Retinal pigment epithelial cell (primary cell): ENCODE results near the gene PLXNA2.

Experiments
- DNase-seq: peaks from one replicate; pipeline ENCODE4 v3.0.0-alpha.2; 2010; ENCODE audit warnings: low read depth
- H3K4me3 ChIP-seq: 2 replicates; pipeline ENCODE4 v1.5.1; 2011; ENCODE audit warnings: mild to moderate bottlenecking, low read length, control low read depth, moderate library complexity
- TF ChIP-seq, protein P1 (sequence below): conservative IDR thresholded peaks from 2 replicates; pipeline ENCODE4 v1.5.1; 2011; ENCODE audit warnings: low read depth, low read length, control low read depth, inconsistent platforms

The PLXNA2 gene

DNA sequence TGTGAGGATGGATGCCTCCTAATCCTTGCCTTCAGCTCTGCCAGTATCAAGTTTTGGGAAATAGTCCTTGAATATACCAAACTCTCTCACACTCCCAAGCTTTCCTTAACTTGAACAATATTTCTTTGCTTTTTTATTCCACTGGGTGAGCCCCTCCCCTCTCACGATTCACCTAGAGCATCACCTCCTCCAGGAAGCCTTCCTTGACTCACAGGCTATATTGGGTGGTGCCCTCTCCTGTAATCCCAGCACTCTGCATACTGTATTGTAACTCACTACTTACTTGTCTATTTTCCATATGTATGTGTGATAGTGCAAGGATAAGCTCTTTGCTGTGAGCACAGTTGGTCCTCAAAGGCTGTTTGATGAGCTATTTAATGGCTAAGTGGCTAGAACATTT lies 114.7 kb downstream of the PLXNA2 start:
- no peak for DNase-seq
- TF ChIP-seq, protein P1, sequence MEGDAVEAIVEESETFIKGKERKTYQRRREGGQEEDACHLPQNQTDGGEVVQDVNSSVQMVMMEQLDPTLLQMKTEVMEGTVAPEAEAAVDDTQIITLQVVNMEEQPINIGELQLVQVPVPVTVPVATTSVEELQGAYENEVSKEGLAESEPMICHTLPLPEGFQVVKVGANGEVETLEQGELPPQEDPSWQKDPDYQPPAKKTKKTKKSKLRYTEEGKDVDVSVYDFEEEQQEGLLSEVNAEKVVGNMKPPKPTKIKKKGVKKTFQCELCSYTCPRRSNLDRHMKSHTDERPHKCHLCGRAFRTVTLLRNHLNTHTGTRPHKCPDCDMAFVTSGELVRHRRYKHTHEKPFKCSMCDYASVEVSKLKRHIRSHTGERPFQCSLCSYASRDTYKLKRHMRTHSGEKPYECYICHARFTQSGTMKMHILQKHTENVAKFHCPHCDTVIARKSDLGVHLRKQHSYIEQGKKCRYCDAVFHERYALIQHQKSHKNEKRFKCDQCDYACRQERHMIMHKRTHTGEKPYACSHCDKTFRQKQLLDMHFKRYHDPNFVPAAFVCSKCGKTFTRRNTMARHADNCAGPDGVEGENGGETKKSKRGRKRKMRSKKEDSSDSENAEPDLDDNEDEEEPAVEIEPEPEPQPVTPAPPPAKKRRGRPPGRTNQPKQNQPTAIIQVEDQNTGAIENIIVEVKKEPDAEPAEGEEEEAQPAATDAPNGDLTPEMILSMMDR = no peak
- no peak overlapping the region for H3K4me3 ChIP-seq

DNA sequence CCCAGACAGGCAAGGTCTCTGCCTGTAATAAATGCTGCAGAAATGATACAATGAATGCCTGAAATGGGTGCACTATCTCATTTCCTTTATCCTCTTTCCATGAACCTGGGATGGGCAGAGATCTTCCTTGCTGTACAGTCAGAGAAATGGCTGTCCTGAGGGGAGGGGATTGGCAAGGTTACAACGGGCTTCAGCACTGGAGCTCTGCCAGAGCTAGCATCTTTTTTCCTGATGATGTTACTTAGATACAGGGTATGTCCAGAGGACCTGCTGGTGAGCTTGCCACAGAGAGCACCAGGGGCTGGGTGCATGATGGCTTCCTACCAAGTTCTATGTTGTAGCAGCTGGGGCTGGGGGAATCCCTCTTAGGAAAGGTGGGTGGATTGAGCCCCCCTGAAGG lies 115.1 kb downstream of the PLXNA2 start:
- DNase-seq = no peak
- H3K4me3 ChIP-seq = no peak overlapping the region
- TF ChIP-seq, protein P1 = no peak

DNA sequence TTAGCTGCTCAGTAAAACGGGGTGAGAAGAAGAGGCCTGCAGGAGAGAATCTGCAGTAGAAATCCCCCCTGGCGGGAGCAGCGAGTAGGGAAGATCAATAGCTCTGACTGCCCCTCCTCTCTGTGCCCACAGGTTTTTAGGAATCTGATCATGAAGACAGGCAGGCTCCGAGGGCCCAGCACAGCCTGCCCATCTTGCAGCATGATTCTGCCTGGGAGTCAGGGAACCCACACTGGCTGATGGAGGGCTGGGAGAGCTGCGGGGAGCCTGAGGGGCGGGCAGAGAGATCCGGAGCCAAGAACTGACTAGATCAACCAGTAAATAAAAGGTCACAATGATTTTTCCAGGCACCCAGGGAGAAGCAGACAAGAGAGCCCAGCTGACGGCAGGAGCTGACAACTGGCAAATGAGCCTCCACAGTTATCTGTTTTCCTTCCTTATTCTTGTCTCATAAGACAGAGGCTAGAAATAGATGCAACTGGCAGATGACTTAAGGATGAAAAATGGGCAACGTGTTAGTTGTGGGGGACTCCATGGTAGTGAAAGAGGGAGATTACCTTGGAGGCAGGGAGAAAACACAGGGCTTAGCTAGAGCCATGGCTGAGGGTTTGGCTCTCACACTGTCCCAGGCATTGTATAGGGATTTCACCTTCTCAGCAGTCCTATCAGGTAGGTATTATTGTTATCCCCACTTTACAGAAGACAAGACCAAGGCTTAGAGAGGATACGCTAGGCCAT lies 116.2 kb downstream of the PLXNA2 start:
- TF ChIP-seq, protein P1 = no peak
- DNase-seq = no peak
- H3K4me3 ChIP-seq = no peak overlapping the region

DNA sequence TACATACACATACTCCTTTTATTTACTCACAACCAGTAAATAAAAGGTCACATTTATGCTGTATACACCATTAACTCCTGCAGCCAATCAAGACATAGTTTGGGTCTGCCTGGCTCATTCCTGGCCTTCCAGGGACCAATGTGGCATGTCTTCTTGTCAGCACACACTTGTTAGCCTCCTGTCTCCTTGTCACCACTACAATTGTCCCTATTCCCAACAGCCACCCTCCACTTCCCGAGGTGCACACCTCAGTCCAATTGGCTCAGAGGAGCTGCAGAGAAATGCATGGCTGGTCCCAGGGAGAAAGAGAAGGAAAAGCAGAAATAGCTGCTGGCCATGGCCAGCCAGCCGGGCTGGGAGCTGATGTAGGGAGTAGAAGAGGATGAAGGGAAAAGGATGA lies 116.9 kb downstream of the PLXNA2 start:
- no peak overlapping the region for H3K4me3 ChIP-seq
- no peak for DNase-seq
- TF ChIP-seq, protein P1 = no peak

DNA sequence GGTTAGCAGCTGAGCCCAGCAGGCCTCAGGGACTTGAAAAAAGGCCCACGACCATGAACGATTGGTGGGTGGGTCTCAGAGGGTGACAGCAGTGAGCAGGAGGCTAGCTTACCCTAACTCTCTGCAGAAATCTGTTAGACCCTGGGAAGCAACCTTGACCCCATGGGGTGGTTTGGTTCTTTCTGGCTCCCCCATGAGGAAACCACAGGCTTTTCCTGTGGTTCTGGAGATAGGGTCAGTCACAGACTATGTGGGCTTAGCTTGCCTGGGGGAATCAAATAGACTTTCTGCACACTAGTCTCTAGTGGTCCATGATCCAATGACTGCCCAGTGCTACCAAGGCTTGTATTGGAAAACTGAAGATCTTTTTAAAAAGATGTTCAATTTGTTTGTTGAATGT lies 118.1 kb downstream of the PLXNA2 start:
- TF ChIP-seq, protein P1 = no peak
- no peak for DNase-seq
- no peak overlapping the region for H3K4me3 ChIP-seq

DNA sequence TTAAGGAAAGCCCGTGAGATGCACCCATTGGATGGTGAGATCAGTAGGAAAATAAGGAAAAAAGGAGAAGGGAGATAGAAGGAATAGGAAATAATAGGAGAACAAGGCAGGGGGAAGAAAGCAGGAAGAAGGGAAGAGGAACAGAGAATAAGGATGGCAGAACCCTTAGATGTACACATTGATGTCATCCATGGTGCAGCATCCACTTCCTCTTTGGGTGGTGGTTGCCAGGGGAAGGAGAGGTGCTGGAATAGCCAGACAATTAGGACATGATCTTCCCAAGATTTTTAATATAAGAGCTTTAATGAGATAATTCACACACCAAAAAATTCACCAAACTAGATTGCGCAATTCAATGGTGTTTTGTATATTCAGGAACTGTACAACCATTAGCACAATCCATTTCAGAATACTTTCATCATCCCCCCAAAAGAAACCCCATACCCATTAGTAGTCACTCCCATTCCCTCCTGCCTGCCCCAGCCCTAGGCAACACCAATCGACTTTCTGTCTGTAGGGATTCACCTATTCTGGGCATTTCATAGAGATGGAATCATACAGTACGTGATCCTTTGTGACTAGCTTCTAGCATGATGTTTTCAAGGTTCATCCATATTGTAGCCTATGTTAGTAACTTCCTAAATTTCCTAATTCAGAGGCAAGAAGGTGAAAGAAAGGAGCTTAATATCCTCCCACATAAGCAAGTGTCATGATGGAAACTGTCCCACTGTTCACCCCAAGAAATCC lies 121.4 kb downstream of the PLXNA2 start:
- H3K4me3 ChIP-seq = no peak overlapping the region
- no peak for DNase-seq
- TF ChIP-seq, protein P1 = no peak
